ENCODE results near the gene LRGUK.
"Not testable (repeated sequence)": the region's sequence is repeated elsewhere in the genome, so short reads cannot be mapped to it uniquely, and the experiment has no call there.

Gene LRGUK

DNA sequence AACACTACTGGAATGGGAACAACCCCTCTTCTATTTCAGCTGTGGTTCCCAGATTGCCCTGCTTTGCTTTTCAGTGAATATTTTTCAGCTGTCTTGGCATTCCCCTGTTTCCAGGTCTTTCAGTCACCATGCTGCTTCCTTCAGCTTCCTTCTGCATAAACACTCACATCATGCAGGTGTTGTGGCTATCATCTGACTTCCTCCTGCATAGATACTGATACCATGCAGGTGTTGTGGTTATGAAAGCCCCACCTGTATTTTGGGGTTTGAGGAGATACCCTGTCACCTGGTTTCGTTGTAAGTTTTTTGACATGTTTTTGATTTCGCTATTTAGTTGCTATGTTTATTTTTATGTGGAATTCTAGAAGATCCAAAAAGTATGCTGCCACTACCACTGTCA is 118.1 kb downstream of the LRGUK start:
- DNase-seq (ENCODE audit: low spot score), result no peak

GRCh38 chr7:134246347-134246746 is 119.2 kb downstream of the LRGUK start:
- no peak for DNase-seq (ENCODE audit: low spot score)

GRCh38 chr7:134246761-134247160 is 119.6 kb downstream of the LRGUK start:
- no peak for DNase-seq (ENCODE audit: low spot score)

GRCh38 chr7:134248196-134248595 is 121.1 kb downstream of the LRGUK start:
- no peak for DNase-seq (ENCODE audit: low spot score)

DNA sequence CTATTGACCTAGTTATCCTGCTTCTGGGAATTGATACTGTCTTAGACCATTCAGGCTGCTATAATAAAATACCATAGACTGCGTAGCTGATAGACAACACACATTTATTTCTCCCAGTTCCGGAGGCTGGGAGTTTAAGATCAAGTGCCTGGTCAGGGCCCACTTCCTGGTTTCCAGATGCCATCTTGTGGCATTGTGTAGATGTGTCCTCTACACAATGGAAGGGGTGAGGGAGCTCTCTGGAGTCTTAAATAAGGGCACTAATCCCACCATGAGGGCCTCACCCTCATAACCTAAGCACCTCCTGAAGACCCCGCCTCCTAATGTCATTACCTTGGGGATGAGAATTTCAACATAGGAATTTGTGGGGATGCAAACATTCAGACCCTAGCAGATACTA is 127.2 kb downstream of the LRGUK start:
- DNase-seq (ENCODE audit: low spot score), result no peak

- no peak for DNase-seq (ENCODE audit: low spot score)
Observed at GRCh38 chr7:134255814-134256213, 128.7 kb downstream of the LRGUK start.

DNA sequence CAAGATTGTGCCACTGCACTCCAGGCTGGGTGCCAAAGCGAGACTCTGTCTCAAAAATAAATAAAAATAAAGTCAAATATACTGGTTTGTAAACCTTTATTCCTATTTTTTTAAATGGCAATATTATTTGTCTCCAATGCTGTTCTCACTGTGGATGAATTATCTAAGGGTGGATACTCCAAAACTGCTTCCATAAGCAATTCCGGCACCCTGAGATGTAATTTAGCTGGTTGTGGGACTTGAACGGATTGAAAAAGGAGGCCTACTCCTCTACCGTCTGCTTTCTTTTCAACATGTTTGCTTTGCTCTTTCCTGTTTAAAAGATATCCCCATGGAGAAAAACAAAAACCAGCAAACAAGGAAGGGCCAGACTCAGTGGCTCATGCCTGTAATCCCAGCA is 135.2 kb downstream of the LRGUK start:
- no peak for DNase-seq (ENCODE audit: low spot score)

GRCh38 chr7:134276951-134277350 is 149.8 kb downstream of the LRGUK start:
- no peak for DNase-seq (ENCODE audit: low spot score)

DNA sequence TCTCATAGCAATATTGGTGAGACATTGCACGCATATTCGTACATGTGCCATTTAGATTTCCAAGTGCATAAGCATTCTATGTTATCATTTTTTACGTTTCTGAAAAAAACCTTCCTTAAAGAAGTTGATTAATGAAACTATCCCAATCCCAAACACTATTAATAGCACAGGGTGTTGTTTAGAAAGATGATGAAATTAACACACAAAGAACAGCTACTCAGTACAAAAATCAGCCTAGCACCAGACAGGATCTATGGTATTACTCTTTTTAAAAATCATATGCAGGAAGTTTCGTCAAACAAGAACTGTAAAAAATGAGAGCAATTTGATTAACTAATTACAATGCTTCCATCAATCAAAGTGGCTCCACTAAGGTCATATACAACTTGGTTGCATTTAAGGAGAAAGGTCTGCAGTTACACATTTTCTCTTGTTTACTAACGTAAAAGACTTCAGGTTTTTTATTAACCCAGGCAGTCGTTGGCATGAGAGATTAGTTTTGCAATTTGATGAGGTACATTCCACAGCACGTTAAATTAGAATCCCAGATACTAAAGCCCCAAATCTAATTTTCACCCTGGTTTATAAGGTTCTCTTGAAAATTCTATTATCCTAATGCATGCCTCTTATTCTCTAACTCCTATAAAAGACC is 151.5 kb downstream of the LRGUK start:
- DNase-seq (ENCODE audit: low spot score), result no peak

DNA sequence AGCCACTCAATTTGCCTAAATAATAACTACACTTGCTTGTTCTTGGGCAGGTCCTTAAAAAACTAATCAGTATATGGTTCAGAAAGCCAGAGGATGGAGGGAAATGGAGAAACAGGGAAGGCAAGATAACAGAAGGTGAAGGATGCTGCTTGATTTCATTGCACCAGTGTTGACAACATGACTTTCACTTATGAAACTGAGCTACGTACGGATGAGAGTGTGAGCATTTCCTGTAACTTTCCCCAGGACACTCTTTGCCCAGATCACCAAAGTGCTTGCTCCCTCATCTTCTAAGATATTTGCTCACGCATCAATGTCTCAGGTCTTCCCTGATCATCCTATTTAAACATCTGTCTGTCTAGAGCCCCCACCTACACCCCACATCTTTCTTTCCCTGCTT is 152.2 kb downstream of the LRGUK start:
- no peak for DNase-seq (ENCODE audit: low spot score)

DNA sequence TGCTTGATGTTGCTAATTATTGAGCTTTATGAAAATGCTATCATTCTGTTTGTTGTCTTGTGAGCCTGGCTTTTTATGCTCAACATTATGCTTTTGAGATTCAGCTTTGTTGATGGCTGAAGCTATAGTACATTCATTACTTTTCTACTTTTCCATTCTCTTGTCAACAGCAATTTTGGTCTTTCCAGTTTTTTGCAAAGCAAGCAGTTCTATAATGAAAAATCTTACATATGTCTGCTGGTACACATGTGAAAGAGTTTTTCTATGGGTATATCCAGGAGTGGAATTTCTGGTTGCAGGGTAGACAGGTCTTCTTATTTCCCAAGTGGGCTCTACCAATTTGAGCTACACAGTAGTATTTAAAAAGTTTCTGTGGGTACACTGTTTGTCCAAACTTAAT is 152.8 kb downstream of the LRGUK start:
- DNase-seq (ENCODE audit: low spot score), result no peak

DNA sequence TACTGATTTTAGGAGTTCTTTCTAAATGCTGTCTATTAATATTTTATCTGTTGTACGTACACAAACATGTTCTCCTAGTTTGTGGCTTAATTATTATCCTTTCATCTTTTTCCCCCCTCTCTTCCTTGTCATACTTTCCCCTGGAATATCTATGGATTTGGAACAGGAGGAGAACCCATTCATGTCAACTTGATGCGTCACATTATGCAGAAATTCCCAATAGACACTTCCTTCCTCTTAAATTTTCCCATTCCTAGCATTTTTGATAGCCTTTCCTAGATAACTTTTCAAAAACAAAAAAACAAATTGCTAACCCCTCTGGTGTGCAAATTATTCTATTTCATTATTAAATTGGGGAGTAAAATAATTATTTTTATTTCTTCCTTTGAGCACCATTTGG is 153.4 kb downstream of the LRGUK start:
- no peak for DNase-seq (ENCODE audit: low spot score)

DNA sequence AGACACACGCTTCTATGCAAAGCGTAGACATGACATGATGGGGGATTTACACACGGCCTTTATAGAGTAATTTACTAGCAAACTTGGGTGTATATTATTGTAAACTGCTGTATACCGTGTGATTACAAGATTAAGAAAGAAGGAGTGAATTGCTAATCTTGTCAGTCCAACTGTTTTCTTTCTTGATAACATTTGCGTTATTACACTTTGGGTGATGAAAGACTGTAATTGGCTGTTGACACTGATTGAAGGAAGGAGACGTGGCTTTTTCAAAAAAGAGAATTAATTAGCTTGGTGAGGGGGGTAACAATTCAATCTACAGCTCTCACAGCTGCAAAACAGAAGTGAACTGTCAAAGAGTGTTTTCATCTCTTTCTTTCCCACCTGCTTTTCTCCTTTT is 156.9 kb downstream of the LRGUK start:
- DNase-seq (ENCODE audit: low spot score), result no peak

DNA sequence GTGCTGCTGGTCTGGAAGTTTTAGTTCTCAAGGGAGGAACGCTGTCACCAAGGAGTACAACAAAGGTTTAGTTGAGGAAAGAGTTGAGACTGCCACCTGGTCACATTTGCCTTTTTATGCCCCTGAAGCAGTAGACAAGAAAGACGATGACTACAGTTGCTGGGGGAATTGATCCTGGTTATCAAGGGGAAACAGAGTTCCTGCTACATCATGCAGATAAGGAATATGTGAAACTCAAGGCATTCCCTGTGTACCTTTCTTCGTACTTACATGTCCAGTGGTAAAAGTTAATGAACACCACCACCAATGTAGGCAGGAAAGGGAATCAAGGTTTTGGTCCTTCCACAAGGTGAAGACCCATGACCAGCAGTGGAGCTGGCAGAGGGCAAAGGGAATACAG is 157.8 kb downstream of the LRGUK start:
- DNase-seq (ENCODE audit: low spot score), result no peak

- DNase-seq (ENCODE audit: low spot score), result no peak
Observed at GRCh38 chr7:134287916-134288659, 160.9 kb downstream of the LRGUK start.

DNA sequence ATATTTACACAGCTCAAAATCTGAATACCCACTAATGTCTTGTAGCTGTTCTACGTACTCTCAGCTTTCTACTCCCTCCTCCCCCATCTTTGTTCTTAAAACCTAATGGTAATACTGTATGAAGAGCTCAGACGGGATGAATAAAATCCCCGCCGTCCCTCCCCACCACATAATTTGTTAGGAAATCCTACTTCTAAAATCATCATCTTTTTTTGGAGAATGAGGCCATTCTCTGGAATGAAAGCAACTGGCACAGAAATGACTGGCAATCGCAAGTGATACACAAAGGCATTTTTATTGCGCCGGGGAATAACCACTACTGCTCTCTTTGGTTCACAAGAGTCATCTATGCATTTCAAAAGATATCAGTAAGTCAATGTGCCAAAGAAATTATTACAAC is 162.3 kb downstream of the LRGUK start:
- peak; percentile 26 for DNase-seq (ENCODE audit: low spot score)

- no peak for DNase-seq (ENCODE audit: low spot score)
Observed at GRCh38 chr7:134289841-134290240, 162.7 kb downstream of the LRGUK start.

GRCh38 chr7:134290286-134290685 is 163.1 kb downstream of the LRGUK start:
- DNase-seq (ENCODE audit: low spot score), result peak; percentile 42

DNA sequence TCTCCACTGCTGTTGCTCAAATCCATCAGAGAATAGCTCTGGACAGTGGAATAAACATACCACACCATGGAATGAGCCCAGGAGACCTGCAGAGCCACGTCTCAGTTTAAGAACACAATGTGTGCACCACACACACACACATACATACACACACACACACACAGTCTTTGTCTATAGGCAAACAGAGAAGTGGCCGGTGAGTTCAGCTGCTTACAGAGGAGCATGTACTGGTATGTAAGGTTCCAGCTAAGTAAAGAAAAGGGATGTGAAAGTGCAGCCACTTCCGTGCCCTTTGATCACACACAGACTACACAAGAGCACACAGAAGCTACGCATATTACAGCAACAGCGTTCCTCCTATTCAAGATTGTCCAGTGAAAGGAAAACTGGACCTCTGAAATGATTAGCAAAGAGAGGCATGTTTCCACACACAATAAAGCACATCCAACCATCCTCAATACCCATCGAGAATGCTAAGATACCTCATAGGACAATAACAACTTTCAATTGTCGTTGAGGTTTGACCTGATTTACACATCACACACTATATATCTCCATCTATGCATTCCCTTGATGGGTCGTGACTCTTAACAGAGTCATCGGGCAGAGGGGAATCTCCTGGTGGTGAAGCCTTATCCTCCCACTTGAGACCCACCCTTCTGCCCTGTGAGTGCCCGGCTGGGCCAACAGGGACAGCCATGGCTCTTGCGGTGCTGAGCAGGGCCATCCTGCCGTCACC is 166.0 kb downstream of the LRGUK start:
- no peak for DNase-seq (ENCODE audit: low spot score)

- DNase-seq (ENCODE audit: low spot score), result not testable (repeated sequence)
Observed at GRCh38 chr7:134295982-134296381, 168.8 kb downstream of the LRGUK start.

DNA sequence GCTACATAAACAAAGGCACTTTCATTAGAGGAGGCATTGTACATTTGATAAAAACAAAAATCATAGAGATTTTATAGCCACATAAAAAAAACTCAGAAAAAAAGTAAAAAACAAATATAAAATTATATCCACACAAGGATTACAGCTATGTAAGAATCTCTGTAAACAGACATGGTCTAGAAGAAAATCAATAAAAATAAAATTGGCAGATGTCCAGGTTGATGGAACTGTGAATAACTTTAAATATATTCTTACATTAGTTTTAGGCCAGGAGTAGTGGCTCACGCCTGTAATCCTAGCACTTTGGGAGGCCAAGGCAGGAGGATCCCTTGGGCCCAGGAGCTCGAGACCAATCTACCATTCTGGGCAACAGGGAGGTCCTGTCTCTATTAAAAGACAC is 170.3 kb downstream of the LRGUK start:
- no peak for DNase-seq (ENCODE audit: low spot score)

GRCh38 chr7:134298902-134299683 is 172.0 kb downstream of the LRGUK start:
- DNase-seq (ENCODE audit: low spot score), result no peak
